ENCODE data around the gene PUM1.

DNA sequence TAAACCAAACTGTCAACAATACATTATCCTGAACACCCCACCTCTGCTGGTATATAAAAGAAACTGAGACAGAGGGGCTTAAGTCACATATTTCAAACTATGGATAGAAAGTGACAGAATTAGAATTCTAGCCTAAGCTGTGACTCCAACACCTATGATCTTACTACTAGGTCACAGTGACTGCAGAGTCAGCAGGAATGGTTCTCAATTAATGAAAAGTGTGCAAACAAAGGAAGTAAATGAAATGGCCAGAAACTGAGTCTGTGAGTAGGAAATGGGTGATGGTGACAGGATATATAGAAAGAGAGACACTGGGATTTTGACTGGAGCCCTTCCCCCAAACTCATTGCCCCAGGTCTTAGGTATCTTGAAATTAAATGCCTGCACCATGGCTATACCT lies 118.3 kb downstream of the PUM1 start:
- TF ChIP-seq, protein P1, sequence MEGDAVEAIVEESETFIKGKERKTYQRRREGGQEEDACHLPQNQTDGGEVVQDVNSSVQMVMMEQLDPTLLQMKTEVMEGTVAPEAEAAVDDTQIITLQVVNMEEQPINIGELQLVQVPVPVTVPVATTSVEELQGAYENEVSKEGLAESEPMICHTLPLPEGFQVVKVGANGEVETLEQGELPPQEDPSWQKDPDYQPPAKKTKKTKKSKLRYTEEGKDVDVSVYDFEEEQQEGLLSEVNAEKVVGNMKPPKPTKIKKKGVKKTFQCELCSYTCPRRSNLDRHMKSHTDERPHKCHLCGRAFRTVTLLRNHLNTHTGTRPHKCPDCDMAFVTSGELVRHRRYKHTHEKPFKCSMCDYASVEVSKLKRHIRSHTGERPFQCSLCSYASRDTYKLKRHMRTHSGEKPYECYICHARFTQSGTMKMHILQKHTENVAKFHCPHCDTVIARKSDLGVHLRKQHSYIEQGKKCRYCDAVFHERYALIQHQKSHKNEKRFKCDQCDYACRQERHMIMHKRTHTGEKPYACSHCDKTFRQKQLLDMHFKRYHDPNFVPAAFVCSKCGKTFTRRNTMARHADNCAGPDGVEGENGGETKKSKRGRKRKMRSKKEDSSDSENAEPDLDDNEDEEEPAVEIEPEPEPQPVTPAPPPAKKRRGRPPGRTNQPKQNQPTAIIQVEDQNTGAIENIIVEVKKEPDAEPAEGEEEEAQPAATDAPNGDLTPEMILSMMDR (IDR thresholded peaks at IDR 0.05; ENCODE audit: poor library complexity): no peak
- TF ChIP-seq EZH2 (IDR thresholded peaks at IDR 0.05; ENCODE audit: borderline replicate concordance) (no peak), EZH2phosphoT487 (IDR thresholded peaks at IDR 0.05; ENCODE audit: low read depth, severe bottlenecking, unreplicated experiment) (no peak)
